Inferior parietal cortex (tissue), 1 donor: ENCODE data around the gene ITGAD.

Experiments used
- DNase-seq: peaks from one replicate; pipeline ENCODE4 v3.0.0-alpha.2; 2016; ENCODE audit errors: extremely low spot score

Gene ITGAD

DNA sequence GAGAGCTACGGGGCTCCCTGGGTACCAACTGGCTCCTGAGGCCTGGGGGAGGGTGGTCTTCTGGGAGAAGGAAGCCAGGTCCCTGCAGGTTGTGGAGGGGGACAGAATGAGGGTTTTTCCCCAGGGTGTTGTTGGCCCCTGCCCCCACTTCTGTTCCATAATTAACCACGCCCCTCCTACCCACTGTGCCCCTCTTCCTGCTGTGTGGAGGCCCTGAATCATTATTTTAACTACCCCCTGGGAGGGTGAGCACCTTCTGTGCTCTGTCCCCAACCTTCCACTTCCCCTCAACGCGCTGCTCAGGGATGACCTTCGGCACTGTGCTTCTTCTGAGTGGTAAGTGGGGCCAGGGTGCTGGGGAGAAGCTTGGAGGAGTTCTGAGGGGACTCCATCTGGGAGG, at the start of gene ITGAD:
TSS of gene ITGAD (plus strand) at position 280 of the 400 bp plus-strand sequence. CDS start at position 306, 26 bp downstream.
- DNase-seq = no peak

DNA sequence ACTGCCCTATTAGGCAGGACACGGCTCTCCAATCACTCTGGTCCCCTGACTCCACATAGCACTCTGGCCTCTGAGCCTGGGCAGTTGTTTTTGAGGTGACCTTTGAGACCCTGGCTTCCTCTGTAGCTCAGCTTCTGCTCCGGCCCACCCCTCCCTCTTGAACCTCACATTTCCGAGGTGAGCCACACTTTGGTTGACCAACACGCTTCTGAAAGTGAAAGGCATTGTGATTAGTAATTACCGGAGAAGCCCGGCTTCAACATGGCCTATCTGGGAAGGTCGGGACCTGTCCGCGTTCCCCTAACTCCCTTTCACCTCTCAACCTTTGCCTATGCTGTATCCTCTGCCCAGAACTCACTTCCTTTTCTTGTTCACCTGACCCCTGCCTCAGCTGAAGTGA, 48.4 kb upstream of the ITGAD start:
- no peak for DNase-seq

DNA sequence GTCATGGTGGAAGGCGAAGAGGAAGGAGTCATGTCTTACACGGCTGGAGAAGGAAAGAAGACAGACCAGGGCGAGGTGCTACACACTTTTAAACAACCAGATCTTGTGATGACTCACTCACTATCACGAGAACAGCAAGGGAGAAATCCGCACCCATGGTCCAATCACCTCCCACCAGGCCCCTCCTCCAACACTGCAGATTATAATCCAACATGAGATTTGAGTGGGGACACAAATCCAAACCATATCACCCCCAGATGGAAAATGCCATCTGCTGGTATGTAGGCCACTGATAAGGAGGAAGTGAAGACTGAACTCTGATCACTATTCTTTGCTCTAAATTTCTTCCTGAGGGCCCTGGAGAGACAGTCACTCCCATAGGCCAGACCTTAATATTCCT, 45.7 kb upstream of the ITGAD start:
- DNase-seq = no peak

DNA sequence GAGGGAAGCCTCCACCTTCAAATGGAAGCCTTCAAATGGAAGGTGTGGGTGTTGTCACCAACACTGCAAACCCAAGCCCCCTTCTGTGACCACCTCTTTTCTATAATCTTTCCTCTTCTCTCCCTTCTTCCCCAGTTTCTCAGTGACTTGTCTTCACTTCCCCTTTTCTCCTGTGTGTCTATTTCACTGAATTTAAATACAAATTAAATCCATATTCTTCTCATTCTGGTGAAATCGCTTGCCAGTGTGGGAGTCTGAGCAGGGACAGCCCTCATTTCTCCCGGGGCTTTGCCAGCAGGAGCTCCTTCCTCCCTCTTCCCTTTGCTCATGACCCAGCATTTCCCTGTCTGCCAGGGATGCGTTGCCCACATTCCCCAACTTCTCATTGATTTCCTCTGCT, 44.6 kb upstream of the ITGAD start:
- no peak for DNase-seq

DNA sequence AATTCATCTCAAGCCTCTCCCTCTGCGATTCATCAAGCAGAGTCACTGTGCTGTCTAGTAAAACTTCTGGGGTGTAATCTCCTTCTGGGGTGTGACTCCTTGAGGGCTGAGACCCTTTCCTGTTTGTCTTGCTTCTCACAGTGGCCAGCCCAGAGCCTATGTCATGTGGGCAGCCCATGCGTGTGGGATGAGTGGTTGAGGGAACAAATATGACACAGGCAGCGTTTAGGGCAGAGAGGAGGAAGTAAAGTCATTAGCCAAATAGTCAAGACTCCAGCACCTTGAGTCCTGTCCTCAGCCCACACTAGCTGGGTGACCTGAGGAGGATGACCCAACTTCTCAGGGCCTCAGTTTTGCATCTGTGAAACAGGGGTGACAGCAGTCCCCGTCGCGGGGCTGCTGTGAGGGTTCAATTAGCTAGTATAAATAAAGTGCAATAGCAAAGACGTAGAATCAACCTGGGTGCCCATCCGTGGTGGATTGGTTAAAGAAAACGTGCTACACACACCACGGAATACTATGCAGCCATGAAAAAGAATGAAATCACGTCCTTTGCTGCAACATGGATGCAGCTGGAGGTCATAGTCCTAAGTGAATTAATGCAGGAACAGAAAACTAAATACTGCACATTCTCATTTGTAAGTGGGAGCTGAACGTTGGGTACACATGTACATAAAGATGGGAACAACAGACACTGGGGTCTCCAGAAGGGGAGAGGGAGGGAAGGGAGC, 42.7 kb upstream of the ITGAD start:
- no peak for DNase-seq

DNA sequence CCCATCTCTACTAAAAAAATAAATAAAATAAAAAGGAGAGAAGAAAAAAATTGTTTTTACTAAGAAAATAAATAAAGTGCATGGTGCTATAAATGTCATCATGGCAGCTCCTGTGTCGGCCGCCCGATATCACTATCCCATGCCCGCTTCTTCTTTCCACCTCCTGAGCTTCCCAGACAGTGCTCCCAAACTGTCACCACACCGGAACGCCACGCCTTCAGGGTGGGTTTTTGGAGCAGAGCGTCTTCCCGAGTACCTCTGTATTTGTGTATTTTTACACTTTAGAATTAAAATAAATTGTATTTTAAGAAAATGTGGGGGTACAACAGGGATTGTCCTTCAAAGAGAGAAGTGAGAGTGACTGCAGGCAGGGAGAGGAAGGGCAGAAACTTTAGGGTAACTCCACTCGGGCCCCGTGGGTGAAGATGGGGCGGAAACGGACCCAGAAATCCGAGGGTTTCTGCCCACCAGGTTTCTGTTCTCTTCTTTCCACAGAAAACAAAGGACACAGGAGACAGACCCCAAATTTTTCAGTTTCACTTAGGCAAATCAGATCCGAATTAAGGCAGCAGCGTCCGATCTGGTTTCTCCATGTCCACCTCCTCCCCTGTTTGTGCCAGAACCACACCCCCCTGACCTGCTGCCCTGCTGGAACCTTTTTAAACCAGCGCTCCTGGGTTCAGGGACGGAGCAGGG, 41.7 kb upstream of the ITGAD start:
- no peak for DNase-seq

DNA sequence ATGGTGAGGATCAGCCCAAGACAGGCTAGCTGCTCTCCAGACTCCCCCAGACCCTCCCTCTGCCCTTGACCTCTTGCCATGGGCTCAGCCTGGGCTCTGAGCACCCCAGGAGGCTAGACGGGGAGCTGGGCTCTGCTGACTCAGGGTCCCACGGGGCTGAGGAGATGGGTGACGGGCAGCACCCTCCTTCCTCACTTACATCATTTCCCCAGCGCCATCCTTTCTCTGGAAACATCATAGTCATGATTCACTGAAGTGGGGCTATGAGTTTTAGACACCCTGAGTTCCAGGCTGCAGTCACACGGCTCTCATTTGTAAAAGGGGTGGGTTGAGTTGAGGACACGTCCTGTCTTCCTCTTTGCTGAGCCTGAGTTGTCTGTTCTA, 41.2 kb upstream of the ITGAD start:
- no peak for DNase-seq

DNA sequence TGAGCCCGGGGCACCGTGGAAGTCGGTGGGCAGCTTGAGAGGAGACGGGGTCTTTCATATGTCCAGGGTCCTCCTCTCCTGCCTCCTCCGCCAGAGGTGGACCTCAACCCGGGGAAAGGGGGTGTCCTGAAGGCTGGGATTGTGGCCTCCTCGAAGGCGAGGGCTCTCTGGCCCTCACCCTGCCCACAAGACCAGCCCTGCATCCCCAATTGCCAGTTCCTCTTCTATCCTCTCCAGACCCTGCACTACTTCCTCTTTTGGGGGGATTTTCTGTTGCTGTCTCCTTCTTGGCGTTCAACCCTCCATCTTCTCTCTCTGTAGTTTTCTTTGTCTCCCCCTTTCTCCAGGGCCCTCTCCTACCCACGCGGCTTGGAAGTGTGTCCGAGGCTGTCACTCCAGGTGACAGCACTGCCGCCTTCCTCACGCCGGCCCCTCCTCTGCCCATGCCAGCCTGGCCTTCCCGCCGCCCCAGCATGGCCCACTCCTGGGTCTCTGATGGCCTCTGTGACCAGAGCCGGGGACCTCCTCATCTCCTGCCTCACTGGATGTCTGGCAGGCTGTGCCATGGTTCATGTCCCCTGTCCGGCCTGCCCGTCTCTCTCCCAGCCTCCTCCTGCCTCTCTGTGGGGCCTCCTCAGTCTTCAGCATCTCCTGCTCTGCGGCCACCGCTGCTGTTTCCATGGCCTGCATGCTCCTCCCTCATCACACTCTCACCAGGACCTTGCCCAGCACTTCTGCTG, 40.6 kb upstream of the ITGAD start:
- no peak for DNase-seq

DNA sequence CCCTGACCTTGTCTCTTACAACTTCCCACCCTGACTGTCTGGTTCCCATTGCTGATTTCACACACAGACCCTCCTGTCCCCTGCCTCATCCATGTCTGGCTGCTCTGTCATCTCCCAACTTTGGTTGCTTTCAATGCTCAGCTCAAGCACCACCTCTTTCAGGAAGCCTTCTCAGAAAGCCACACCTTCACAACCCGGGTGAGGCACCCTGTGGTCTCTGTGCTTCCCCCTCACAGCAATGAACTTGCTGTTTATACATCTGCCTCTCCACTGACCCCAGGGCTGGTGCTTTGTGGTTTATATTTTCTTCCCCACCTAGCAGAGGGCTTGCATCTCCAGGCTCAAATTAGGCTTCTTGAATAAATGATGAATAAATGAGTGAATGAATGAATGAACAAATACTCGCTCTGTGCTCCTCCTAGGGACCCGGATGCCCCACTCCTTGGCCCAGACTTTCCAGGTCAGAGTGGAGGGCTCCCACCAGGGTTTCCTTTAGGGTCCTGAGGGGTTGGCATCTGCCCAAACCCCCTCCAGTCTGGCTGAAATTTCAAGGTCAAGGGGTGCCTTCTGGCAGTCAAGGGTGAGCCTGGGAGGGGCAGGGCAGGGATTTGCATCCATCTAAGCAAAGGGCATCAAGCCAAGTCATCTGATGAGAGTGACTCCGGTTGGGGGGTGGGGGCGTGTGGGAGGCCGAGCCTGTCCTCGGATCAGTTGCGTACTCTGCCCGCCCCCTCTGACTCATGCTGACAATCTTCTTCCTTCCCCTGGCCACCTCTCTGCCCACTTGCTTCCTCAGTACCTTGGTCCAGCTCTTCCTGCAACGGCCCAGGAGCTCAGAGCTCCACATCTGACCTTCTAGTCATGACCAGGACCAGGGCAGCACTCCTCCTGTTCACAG, 38.5 kb upstream of the ITGAD start, which contains the start of gene ITGAX:
TSS of gene ITGAX (plus strand) at position 783 of the 898 bp plus-strand sequence. CDS start at position 862, 79 bp downstream.
- DNase-seq = no peak

DNA sequence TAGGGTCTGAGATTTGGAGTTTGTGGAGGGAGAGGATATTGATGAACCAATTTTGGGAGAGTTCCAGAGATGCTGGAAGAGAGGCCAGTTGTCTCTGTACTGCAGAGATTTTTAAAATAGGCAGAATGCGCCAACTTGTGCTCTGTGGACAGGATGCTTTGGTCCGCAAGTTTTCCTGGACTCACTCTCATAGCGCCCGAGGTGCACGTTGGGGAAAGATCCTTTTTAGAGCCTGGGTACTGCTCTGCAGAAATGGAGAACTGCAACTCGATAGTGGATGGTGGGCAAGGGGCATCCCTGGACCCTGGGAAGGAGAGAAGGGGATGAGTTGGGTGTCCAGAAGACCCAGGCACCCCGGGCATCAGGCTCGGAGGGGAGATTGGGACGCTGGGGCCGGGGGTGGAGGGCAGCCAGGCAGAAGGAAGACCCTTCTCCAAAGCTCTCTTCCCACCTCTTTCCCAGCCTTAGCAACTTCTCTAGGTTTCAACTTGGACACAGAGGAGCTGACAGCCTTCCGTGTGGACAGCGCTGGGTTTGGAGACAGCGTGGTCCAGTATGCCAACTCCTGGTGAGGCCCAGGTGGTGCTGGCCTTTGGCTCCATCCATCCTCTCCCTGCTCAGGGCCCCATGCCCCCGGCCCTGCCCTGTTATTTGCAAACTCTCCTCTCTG, 37.6 kb upstream of the ITGAD start:
- no peak for DNase-seq

DNA sequence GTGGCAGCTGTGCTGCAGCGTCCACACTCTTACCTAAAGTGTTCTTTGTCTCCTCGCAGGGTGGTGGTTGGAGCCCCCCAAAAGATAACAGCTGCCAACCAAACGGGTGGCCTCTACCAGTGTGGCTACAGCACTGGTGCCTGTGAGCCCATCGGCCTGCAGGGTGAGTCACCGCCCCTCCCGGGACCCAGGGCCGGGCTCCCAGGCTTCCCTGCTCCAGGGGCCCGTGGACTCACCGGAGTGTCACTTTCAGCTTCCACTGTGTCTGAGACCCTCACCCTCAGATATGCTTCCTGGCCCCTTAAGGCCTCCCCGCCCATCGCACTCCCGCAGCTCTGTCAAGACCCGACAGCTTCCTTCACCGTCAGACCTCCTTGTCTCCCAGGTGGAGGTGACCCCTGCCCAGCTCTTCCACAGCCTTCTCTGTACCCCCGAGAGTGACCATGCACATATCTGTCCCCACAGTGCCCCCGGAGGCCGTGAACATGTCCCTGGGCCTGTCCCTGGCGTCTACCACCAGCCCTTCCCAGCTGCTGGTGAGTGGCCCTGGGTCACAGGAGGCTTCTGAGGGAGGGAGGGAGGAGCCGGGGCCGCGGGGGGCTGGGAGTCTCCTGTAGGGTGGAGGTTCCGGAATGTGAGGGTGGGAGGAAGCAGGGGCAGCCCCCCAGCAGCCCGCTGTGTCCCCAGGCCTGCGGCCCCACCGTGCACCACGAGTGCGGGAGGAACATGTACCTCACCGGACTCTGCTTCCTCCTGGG, 36.4 kb upstream of the ITGAD start:
- no peak for DNase-seq

DNA sequence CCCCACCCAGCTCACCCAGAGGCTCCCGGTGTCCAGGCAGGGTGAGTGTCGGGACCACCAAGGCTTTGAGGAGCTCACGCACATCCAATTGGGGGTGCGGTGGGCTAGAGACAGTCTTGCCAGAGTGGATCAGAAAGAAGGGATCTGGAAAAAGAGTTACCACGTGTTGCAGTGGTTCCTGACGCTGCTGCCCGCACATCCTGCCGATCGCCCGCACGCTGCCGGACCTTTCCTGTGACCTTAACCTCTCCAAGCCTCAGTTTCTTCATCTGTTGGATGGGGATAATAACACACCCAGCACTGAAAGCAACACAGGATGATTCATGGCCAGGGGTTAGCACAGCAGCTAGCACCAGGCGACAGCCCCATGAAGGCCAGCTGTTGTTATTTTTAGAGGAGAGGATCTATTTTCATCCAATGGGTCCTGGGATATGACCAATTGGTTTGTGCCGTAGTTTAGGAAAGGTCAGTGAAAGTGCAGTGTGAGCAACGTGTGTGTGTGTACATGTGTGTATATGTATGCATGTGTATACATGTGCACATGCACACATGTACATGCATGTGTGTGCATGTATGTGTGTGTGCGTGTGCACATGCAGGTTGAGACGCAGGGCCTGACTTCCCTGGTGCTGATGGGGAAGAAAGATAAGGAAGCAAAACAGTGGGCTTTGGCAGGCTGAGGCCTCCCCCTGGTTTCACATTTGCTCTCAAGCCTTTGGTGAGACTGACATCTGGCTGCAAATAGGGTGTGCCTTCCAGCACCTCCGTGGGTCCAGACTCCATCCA, 35.6 kb upstream of the ITGAD start:
- DNase-seq = no peak

DNA sequence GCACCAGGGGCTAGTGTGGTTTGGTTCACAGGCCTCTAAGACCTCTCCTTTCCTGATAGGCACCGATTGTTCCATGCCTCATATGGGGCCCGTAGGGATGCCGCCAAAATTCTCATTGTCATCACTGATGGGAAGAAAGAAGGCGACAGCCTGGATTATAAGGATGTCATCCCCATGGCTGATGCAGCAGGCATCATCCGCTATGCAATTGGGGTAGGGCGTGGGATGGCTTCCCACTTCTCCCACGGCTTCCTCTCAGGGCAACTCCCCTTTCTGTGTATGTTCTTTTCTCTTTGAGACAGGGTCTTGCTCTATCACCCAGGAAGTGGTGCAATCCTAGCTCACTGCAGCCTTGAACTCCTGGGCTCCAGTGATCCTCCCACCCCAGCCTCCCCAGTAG, 32.9 kb upstream of the ITGAD start:
- no peak for DNase-seq

DNA sequence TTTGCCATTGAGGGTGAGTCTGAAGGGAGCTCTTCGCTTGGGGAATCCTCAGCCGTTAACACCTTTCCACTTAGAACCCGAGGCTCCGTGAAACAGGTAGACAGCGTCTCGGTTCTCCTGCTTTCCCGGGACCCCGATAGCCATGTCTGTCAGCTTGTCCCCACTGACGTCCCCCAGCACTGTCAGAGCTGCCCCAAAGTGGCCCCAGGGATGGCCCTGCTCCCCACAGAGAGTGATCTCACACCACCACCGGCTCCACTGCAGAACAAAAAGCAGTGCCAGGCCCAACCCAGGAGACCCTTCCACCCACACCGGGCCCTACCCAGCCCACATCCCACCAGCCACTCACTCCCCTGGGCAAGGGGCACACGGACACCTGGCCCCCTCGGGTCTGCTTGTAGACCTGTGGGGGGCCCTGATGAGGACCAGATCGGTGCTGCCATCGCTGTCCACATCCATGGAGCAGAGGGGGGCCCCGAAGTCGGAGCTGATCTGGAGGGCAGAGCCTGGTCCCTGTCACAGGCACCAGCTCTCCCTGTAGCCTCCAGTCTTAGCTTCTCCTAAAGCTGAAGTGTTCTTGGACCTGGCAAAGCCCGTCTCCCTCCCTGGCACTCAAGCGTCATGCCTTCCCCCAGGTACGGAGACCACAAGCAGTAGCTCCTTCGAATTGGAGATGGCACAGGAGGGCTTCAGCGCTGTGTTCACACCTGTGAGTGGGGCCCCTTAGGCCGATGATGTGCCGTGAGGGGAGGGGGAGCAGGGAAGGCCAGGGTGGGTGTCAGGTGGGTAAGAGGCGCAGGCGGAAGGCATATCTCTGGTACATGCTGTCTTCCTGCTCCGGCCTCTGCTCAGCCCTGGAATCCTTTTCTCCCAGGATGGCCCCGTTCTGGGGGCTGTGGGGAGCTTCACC, 31.7 kb upstream of the ITGAD start:
- no peak for DNase-seq

DNA sequence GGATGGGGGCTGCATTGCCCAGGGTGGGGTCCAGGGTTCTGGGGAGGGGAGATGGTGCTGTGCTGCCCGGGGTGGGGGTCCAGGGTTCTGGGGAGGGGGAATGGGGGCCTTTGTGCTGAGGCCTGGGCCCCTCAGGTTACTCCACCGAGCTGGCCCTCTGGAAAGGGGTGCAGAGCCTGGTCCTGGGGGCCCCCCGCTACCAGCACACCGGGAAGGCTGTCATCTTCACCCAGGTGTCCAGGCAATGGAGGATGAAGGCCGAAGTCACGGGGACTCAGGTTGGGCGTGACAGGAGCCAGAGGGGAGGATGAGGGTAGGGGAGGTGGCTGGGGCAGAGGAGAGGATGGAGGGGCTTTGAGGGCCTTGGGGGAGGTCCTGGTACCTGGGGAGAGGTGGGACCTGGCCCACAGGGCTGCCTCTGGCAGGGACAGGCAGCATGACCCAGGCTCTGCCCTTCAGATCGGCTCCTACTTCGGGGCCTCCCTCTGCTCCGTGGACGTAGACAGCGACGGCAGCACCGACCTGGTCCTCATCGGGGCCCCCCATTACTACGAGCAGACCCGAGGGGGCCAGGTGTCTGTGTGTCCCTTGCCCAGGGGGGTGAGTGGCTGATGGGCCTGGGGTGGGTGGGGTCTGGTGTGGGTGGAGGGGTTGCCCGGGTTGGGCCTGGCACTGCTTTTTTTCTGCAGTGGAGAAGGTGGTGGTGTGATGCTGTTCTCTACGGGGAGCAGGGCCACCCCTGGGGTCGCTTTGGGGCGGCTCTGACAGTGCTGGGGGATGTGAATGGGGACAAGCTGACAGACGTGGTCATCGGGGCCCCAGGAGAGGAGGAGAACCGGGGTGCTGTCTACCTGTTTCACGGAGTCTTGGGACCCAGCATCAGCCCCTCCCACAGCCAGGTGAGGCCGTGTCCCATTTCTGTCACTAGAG, 30.4 kb upstream of the ITGAD start:
- DNase-seq = no peak

DNA sequence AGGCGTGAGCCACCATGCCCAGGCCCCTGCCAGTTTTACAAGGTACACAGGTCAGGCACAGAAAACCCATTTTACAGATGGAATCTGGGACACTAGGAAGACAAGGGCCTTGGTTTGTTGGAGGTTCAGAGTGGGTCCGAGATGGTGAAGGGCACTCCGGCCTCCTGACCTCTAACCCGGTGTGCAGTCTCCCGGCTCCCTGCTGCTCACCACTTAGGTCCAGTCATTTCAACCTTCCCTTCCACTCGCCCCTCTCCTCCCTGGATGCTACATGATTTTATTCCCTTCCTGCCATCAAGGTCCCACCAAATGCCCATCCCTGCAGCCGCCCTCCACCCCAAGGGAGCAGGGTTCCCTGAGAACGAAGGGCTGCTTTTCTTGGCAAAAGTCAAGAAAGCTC, 29.4 kb upstream of the ITGAD start:
- no peak for DNase-seq

DNA sequence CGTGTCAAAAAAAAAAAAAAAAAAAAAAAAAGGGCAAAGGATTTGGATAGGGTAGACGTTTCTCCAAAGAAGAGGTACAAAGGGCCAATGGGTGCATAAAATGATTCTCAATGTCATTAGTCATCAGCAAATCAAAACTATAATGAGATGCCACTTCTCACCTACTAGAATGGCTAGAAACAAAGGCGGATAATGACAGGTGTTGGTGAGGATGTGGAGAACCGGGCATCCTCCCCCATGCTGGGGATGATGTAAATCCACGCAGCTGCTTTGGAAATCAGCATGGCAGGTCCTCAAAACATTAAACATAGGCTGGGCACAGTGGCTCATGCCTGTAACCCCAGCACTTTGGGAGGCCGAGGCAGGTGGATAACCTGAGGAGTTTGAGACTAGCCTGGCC, 28.7 kb upstream of the ITGAD start:
- DNase-seq = no peak
